T-cell (primary cell): ENCODE results near the gene SCGB3A1. TPM values are rescaled to one million over a fixed set of nuclear protein-coding genes. Genes with fewer than 3 reads are reported as not detected.

Experiments used
- ATAC-seq, 4 experiments: fragments of 200-7000 bp in 3 of 4; fragments of 150-1000 bp in 1 of 4; cut with Tn5 transposase; replicated peaks in 1 of 4; 1 replicate in 3 of 4; 2 replicates in 1 of 4; pipeline ENCODE4 v1.10.0; 2021; ENCODE audit warnings: moderate library complexity in 3 of 4, mild to moderate bottlenecking in 2 of 4, moderate number of reproducible peaks in 1 of 4
- CTCF ChIA-PET, 2 donors: fragments of 300-600 bp; sonication (Branson Sonifier 250); formaldehyde crosslinking; loops; one replicate each; lab custom pipeline; 2022; ENCODE audit warnings: antibody characterized with exemption in 2 of 2; lab: Charles Lee
- POLR2A ChIA-PET, 2 donors: fragments of 300-600 bp; sonication (Branson Sonifier 250); formaldehyde crosslinking; loops; one replicate each; lab custom pipeline; 2022; ENCODE audit warnings: antibody characterized with exemption in 2 of 2; lab: Charles Lee
- DNase-seq, 35 experiments: peaks; one replicate each; pipeline versions ENCODE4 v3.0.0 to v3.0.0-alpha.2; 2013 to 2023
- H3K27ac ChIP-seq: one replicate; pipeline ENCODE4 v1.5.1; 2013; ENCODE audit warnings: low read length
- H3K27me3 ChIP-seq, 2 experiments: replicated peaks in 1 of 2; 1 replicate in 1 of 2; 2 replicates in 1 of 2; pipeline versions ENCODE4 v1.6.1 to v1.7.0; 2013; ENCODE audit warnings: low read length in 1 of 2, mixed read lengths in 1 of 2; ENCODE audit not compliant: control insufficient read depth in 2 of 2, insufficient read depth in 2 of 2; ENCODE audit errors: extremely low read depth in 1 of 2
- H3K36me3 ChIP-seq, 2 donors: 1 replicate in 1 of 2; 2 replicates in 1 of 2; pipeline versions ENCODE4 v1.6.1 to v1.7.0; 2013; ENCODE audit warnings: low read length in 1 of 2; ENCODE audit not compliant: control insufficient read depth in 2 of 2, insufficient read depth in 1 of 2; ENCODE audit errors: extremely low read depth in 1 of 2
- H3K4me1 ChIP-seq, 2 experiments: 1 replicate in 1 of 2; 2 replicates in 1 of 2; pipeline versions ENCODE4 v1.6.1 to v1.7.0; 2013; ENCODE audit warnings: low read length in 2 of 2, mixed read lengths in 1 of 2; ENCODE audit not compliant: insufficient read depth in 2 of 2, control insufficient read depth in 1 of 2; ENCODE audit errors: extremely low read depth in 1 of 2
- H3K4me3 ChIP-seq, 2 donors: 1 replicate in 1 of 2; 2 replicates in 1 of 2; pipeline versions ENCODE4 v1.5.1 to v1.7.0; 2013; ENCODE audit warnings: mild to moderate bottlenecking in 2 of 2, low read length in 1 of 2, moderate library complexity in 1 of 2; ENCODE audit not compliant: control insufficient read depth in 1 of 2; ENCODE audit errors: extremely low read depth in 1 of 2
- H3K9me3 ChIP-seq: 2 replicates; pipeline ENCODE4 v1.7.0; 2013
- H3K27ac Mint-ChIP-seq, 2 donors: one replicate each; pipeline ENCODE4 v1.8.0; 2020 to 2021; ENCODE audit warnings: mild to moderate bottlenecking in 2 of 2, mixed read lengths in 2 of 2
- H3K27me3 Mint-ChIP-seq, 2 donors: one replicate each; pipeline ENCODE4 v1.8.0; 2021 to 2022; ENCODE audit warnings: mixed read lengths in 2 of 2
- H3K36me3 Mint-ChIP-seq: one replicate; pipeline ENCODE4 v1.8.0; 2021; ENCODE audit warnings: mixed read lengths
- H3K4me1 Mint-ChIP-seq, 3 donors: one replicate each; pipeline ENCODE4 v1.8.0; 2020 to 2022; ENCODE audit warnings: mixed read lengths in 3 of 3, mild to moderate bottlenecking in 1 of 3
- H3K4me3 Mint-ChIP-seq, 3 donors: one replicate each; pipeline ENCODE4 v1.8.0; 2020 to 2022; ENCODE audit warnings: mild to moderate bottlenecking in 3 of 3, mixed read lengths in 3 of 3, moderate library complexity in 3 of 3
- H3K9me3 Mint-ChIP-seq, 3 donors: one replicate each; pipeline ENCODE4 v1.8.0; 2020 to 2022; ENCODE audit warnings: mixed read lengths in 3 of 3
- WGBS: methylation state at CpG from one replicate; pipeline ENCODE4 v1.1.5; 2013; ENCODE audit warnings: missing lambda C conversion rate; ENCODE audit not compliant: insufficient coverage; 5-methylcytosine and 5-hydroxymethylcytosine counted together
- total RNA-seq, 35 experiments: library from RNA in 6 of 35; stranded (reverse) in 6 of 35; fragments of 120-200 nt in 1 of 35; gene quantifications; one replicate each; pipeline versions ENCODE4 v1.2.1 to v1.2.4 and lab custom pipeline; 2013 to 2026

Gene SCGB3A1
- total RNA-seq: under 1 TPM in 2 of 5 donors, not detected in 3; 0.92 to 0.99 TPM
- total RNA-seq (2013): not detected
- 0 to 0.27 (median 0) reads per million in 29 experiments for total RNA-seq (lab: John Stamatoyannopoulos, UW)

- no peak within 1 kb of the TSS for H3K27ac ChIP-seq
- Mint-ChIP-seq H3K27ac (no peak within 1 kb of the TSS), H3K4me3 (peak within 1 kb of the TSS in 1 of 3 donors; percentile 68), H3K27me3 (peaks cover 29 to 39% of the 10 kb centered on the region in 2 donors), H3K36me3 (no peaks in the 10 kb centered on the region), H3K9me3 (no peaks in the 10 kb centered on the region), H3K4me1 (peaks cover 5 to 11% (median 7%) of the 10 kb centered on the region in 3 donors)
- H3K4me1 ChIP-seq: peaks cover 5 to 12% of the 10 kb centered on the region in 2 experiments
- ChIA-PET POLR2A (no interaction called here), CTCF (no interaction called here)
- peak in 1 of 35 experiments; percentile 14 for DNase-seq
- no peaks in the 10 kb centered on the region for H3K9me3 ChIP-seq
- ATAC-seq: peak in 1 of 4 experiments; percentile 19
- peak within 1 kb of the TSS; percentile 19 to 72 for H3K4me3 ChIP-seq
- peaks cover 8 to 47% of the 10 kb centered on the region in 2 experiments for H3K27me3 ChIP-seq
- no peaks in the 10 kb centered on the region for H3K36me3 ChIP-seq
- whole genome bisulfite sequencing: 9% methylated on average over 60 of the region's 60 CpGs
Observed at GRCh38 chr5:180591311-180591887, at the start of gene SCGB3A1. Gene SCGB3A1, minus strand, starts transcription at chr5:180591499. Its CDS starts 37 bp downstream, at chr5:180591462.

GRCh38 chr5:180640611-180640860, 49.2 kb upstream of the SCGB3A1 start:
- no peak overlapping the region for H3K4me3 Mint-ChIP-seq
- H3K4me1 Mint-ChIP-seq: peaks cover 0 to 7% (median 0%) of the 10 kb centered on the region in 3 donors
- no peak overlapping the region for H3K27ac Mint-ChIP-seq
- H3K27me3 ChIP-seq: peaks cover 0 to 22% of the 10 kb centered on the region in 2 experiments
- no peaks in the 10 kb centered on the region for H3K9me3 ChIP-seq
- no peaks in the 10 kb centered on the region for H3K36me3 Mint-ChIP-seq
- no peak for ATAC-seq
- 68% methylated on average over 6 of the region's 6 CpGs for WGBS
- no peaks in the 10 kb centered on the region for H3K9me3 Mint-ChIP-seq
- ChIA-PET POLR2A (no interaction called here), CTCF (no interaction called here)
- no peak for DNase-seq
- no peaks in the 10 kb centered on the region for H3K27me3 Mint-ChIP-seq
- H3K4me3 ChIP-seq: no peak overlapping the region
- no peaks in the 10 kb centered on the region for H3K4me1 ChIP-seq
- no peaks in the 10 kb centered on the region for H3K36me3 ChIP-seq
- H3K27ac ChIP-seq: no peak overlapping the region

- H3K4me1 Mint-ChIP-seq: peaks cover 0 to 7% (median 0%) of the 10 kb centered on the region in 3 donors
- no peak overlapping the region for H3K27ac ChIP-seq
- CTCF ChIA-PET: no interaction called here
Observed at GRCh38 chr5:180639741-180640610, 48.7 kb upstream of the SCGB3A1 start.

GRCh38 chr5:180639287-180639686, 48.0 kb upstream of the SCGB3A1 start:
- no peaks in the 10 kb centered on the region for H3K36me3 Mint-ChIP-seq
- CTCF ChIA-PET: no interaction called here
- Histone ChIP-seq H3K36me3 (no peaks in the 10 kb centered on the region), H3K4me3 (no peak overlapping the region), H3K27me3 (peaks cover 0 to 14% of the 10 kb centered on the region in 2 experiments), H3K27ac (no peak overlapping the region), H3K9me3 (no peaks in the 10 kb centered on the region), H3K4me1 (no peaks in the 10 kb centered on the region)
- POLR2A ChIA-PET: no interaction called here
- H3K27me3 Mint-ChIP-seq: no peaks in the 10 kb centered on the region
- 57% methylated on average over 3 of the region's 3 CpGs for WGBS
- H3K27ac Mint-ChIP-seq: no peak overlapping the region
- ATAC-seq: no peak
- peaks cover 0 to 7% (median 0%) of the 10 kb centered on the region in 3 donors for H3K4me1 Mint-ChIP-seq
- no peak overlapping the region for H3K4me3 Mint-ChIP-seq
- no peaks in the 10 kb centered on the region for H3K9me3 Mint-ChIP-seq
- no peak for DNase-seq

More at GRCh38 chr5:180639741-180640610, 48.7 kb upstream of the SCGB3A1 start:
- Mint-ChIP-seq H3K27ac (no peak overlapping the region), H3K27me3 (no peaks in the 10 kb centered on the region), H3K9me3 (no peaks in the 10 kb centered on the region), H3K36me3 (no peaks in the 10 kb centered on the region), H3K4me3 (no peak overlapping the region)
- Histone ChIP-seq H3K36me3 (no peaks in the 10 kb centered on the region), H3K4me1 (no peaks in the 10 kb centered on the region), H3K9me3 (no peaks in the 10 kb centered on the region), H3K27me3 (peaks cover 0 to 18% of the 10 kb centered on the region in 2 experiments), H3K4me3 (no peak overlapping the region)
- POLR2A ChIA-PET: no interaction called here
- no peak for ATAC-seq
- DNase-seq: no peak
- 60% methylated on average over 26 of the region's 27 CpGs for WGBS

- Mint-ChIP-seq H3K9me3 (no peaks in the 10 kb centered on the region), H3K4me1 (peaks cover 0 to 7% (median 0%) of the 10 kb centered on the region in 3 donors), H3K27me3 (peaks cover 0 to 2% of the 10 kb centered on the region in 2 donors), H3K36me3 (no peaks in the 10 kb centered on the region), H3K27ac (no peak overlapping the region), H3K4me3 (no peak overlapping the region)
- H3K4me3 ChIP-seq: no peak overlapping the region
- POLR2A ChIA-PET: no interaction called here
- WGBS: 89% methylated on average over 20 of the region's 20 CpGs
- DNase-seq (no peak), ATAC-seq (no peak)
- no peaks in the 10 kb centered on the region for H3K9me3 ChIP-seq
- CTCF ChIA-PET: no interaction called here
- H3K27ac ChIP-seq: no peak overlapping the region
- H3K36me3 ChIP-seq: no peaks in the 10 kb centered on the region
- peaks cover 0 to 14% of the 10 kb centered on the region in 2 experiments for H3K27me3 ChIP-seq
- no peaks in the 10 kb centered on the region for H3K4me1 ChIP-seq
Observed at GRCh38 chr5:180637962-180638680, 46.8 kb upstream of the SCGB3A1 start.

- WGBS: 80% methylated on average over 17 of the region's 18 CpGs
- ChIA-PET POLR2A (no interaction called here), CTCF (no interaction called here)
- H3K4me3 Mint-ChIP-seq: no peak overlapping the region
- Histone ChIP-seq H3K27ac (no peak overlapping the region), H3K36me3 (no peaks in the 10 kb centered on the region), H3K27me3 (peaks cover 0 to 13% of the 10 kb centered on the region in 2 experiments), H3K4me1 (no peaks in the 10 kb centered on the region), H3K9me3 (no peaks in the 10 kb centered on the region), H3K4me3 (no peak overlapping the region)
- H3K4me1 Mint-ChIP-seq: peaks cover 0 to 7% (median 0%) of the 10 kb centered on the region in 3 donors
- no peaks in the 10 kb centered on the region for H3K9me3 Mint-ChIP-seq
- no peaks in the 10 kb centered on the region for H3K36me3 Mint-ChIP-seq
- ATAC-seq: no peak
- H3K27me3 Mint-ChIP-seq: peaks cover 0 to 2% of the 10 kb centered on the region in 2 donors
- DNase-seq: no peak
- H3K27ac Mint-ChIP-seq: no peak overlapping the region
Observed at GRCh38 chr5:180636403-180637075, 45.2 kb upstream of the SCGB3A1 start.
